H9 (cell line): Measurements from ENCODE around the gene ZCCHC17. TPM values are rescaled to one million over a fixed set of nuclear protein-coding genes. Genes with fewer than 3 reads are reported as not detected.

Source experiments
- DNase-seq: peaks from one replicate; pipeline ENCODE4 v3.0.0-alpha.2; 2017
- H2AFZ ChIP-seq: one replicate; pipeline ENCODE4 v1.6.1; 2013; ENCODE audit warnings: mild to moderate bottlenecking, low read length, control low read depth, moderate library complexity
- H2AK5ac ChIP-seq: 2 replicates; pipeline ENCODE4 v1.6.1; 2013; ENCODE audit warnings: low read length, control low read depth, mixed read lengths; ENCODE audit not compliant: insufficient read length
- H2BK120ac ChIP-seq: one replicate; pipeline ENCODE4 v1.6.1; 2013; ENCODE audit warnings: low read depth, mild to moderate bottlenecking, low read length, control low read depth, inconsistent platforms; ENCODE audit not compliant: poor library complexity, severe bottlenecking
- H2BK12ac ChIP-seq: 2 replicates; pipeline ENCODE4 v1.6.1; 2013; ENCODE audit warnings: low read length, control low read depth, mixed read lengths, low read depth; ENCODE audit not compliant: insufficient read length
- H2BK15ac ChIP-seq: 2 replicates; pipeline ENCODE4 v1.6.1; 2013; ENCODE audit warnings: low read depth, low read length, control low read depth
- H2BK20ac ChIP-seq: one replicate; pipeline ENCODE4 v1.6.1; 2013; ENCODE audit warnings: low read depth, mild to moderate bottlenecking, low read length, control low read depth, inconsistent platforms; ENCODE audit not compliant: poor library complexity, severe bottlenecking
- H2BK5ac ChIP-seq: 2 replicates; pipeline ENCODE4 v1.6.1; 2013; ENCODE audit warnings: low read length, control low read depth, mixed read lengths; ENCODE audit not compliant: insufficient read length
- H3K14ac ChIP-seq: 2 replicates; pipeline ENCODE4 v1.6.1; 2013; ENCODE audit warnings: low read length, control low read depth; ENCODE audit not compliant: insufficient read depth
- H3K18ac ChIP-seq: 2 replicates; pipeline ENCODE4 v1.6.1; 2013; ENCODE audit warnings: low read depth, mild to moderate bottlenecking, mixed read lengths, low read length, control low read depth; ENCODE audit not compliant: insufficient read length
- H3K23ac ChIP-seq: 2 replicates; pipeline ENCODE4 v1.6.1; 2013; ENCODE audit warnings: low read length, control low read depth, mixed read lengths, low read depth; ENCODE audit not compliant: insufficient read length
- H3K23me2 ChIP-seq: 2 replicates; pipeline ENCODE4 v1.6.1; 2013; ENCODE audit warnings: low read depth, mild to moderate bottlenecking, mixed read lengths, low read length, control low read depth; ENCODE audit not compliant: insufficient read length, poor library complexity, severe bottlenecking
- H3K27ac ChIP-seq: 2 replicates; pipeline ENCODE4 v1.5.1; 2013; ENCODE audit warnings: low read length, control low read depth, mixed read lengths, low read depth; ENCODE audit not compliant: insufficient read length
- H3K27me3 ChIP-seq: 2 replicates; pipeline ENCODE4 v1.6.1; 2013; ENCODE audit warnings: low read length, control low read depth, inconsistent platforms; ENCODE audit not compliant: insufficient read depth
- H3K4ac ChIP-seq: 2 replicates; pipeline ENCODE4 v1.6.1; 2013; ENCODE audit warnings: low read depth, mild to moderate bottlenecking, control low read depth, inconsistent platforms, low read length, moderate library complexity
- H3K4me1 ChIP-seq: 2 replicates; pipeline ENCODE4 v1.6.1; 2013; ENCODE audit warnings: low read length, control low read depth, inconsistent platforms; ENCODE audit not compliant: insufficient read depth
- H3K4me2 ChIP-seq: 2 replicates; pipeline ENCODE4 v1.6.1; 2013; ENCODE audit warnings: low read length, control low read depth, mixed read lengths; ENCODE audit not compliant: insufficient read length, insufficient read depth
- H3K56ac ChIP-seq: 2 replicates; pipeline ENCODE4 v1.6.1; 2013; ENCODE audit warnings: low read depth, mild to moderate bottlenecking, mixed read lengths, low read length, control low read depth; ENCODE audit not compliant: insufficient read length
- H3K79me1 ChIP-seq: 2 replicates; pipeline ENCODE4 v1.6.1; 2013; ENCODE audit warnings: low read depth, mild to moderate bottlenecking, moderate library complexity, low read length, control low read depth, inconsistent platforms; ENCODE audit not compliant: insufficient read depth, poor library complexity, severe bottlenecking
- H3K79me2 ChIP-seq: 2 replicates; pipeline ENCODE4 v1.6.1; 2013; ENCODE audit warnings: low read length, control low read depth, inconsistent platforms; ENCODE audit not compliant: insufficient read depth
- H3K9ac ChIP-seq: 2 replicates; pipeline ENCODE4 v1.6.1; 2013; ENCODE audit warnings: low read length, control low read depth, mixed read lengths; ENCODE audit not compliant: insufficient read length; ENCODE audit errors: extremely low read depth
- H3K9me3 ChIP-seq: one replicate; pipeline ENCODE4 v1.6.1; 2013; ENCODE audit warnings: low read depth, low read length, inconsistent platforms; ENCODE audit not compliant: control insufficient read depth
- H3T11ph ChIP-seq: one replicate; pipeline ENCODE4 v1.6.1; 2013; ENCODE audit warnings: mild to moderate bottlenecking, low read length, control low read depth, inconsistent platforms
- H4K20me1 ChIP-seq: one replicate; pipeline ENCODE4 v1.6.1; 2013; ENCODE audit not compliant: control insufficient read depth, insufficient read length, insufficient read depth
- H4K5ac ChIP-seq: 2 replicates; pipeline ENCODE4 v1.6.1; 2013; ENCODE audit warnings: low read depth, mild to moderate bottlenecking, mixed read lengths, low read length, control low read depth; ENCODE audit not compliant: insufficient read length
- H4K8ac ChIP-seq: replicated peaks from 2 replicates; pipeline ENCODE4 v1.6.1; 2013; ENCODE audit warnings: low read length, control low read depth, mixed read lengths, low read depth; ENCODE audit not compliant: insufficient read length
- H4K91ac ChIP-seq: 2 replicates; pipeline ENCODE4 v1.6.1; 2013; ENCODE audit warnings: low read depth, mild to moderate bottlenecking, moderate library complexity, mixed read lengths, low read length, control low read depth; ENCODE audit not compliant: insufficient read length
- H3K27ac Mint-ChIP-seq, 3 experiments: 2 replicates in 2 of 3; 3 replicates in 1 of 3; pipeline ENCODE4 v1.8.0; 2020 to 2021; ENCODE audit warnings: mixed read lengths in 3 of 3, mild to moderate bottlenecking in 1 of 3, moderate library complexity in 1 of 3
- H3K27me3 Mint-ChIP-seq: 2 replicates; pipeline ENCODE4 v1.8.0; 2021; ENCODE audit warnings: low read depth, mild to moderate bottlenecking, moderate library complexity, mixed read lengths
- H3K36me3 Mint-ChIP-seq, 3 experiments: 2 replicates in 2 of 3; 3 replicates in 1 of 3; pipeline ENCODE4 v1.8.0; 2020 to 2021; ENCODE audit warnings: low read depth in 3 of 3, mixed read lengths in 3 of 3; ENCODE audit not compliant: insufficient read depth in 1 of 3
- H3K4me1 Mint-ChIP-seq, 2 experiments: 2 replicates each; pipeline ENCODE4 v1.8.0; 2020; ENCODE audit warnings: mixed read lengths in 2 of 2
- H3K4me3 Mint-ChIP-seq, 2 experiments: 2 replicates in 1 of 2; 3 replicates in 1 of 2; pipeline ENCODE4 v1.8.0; 2020 to 2021; ENCODE audit warnings: mild to moderate bottlenecking in 2 of 2, mixed read lengths in 2 of 2, moderate library complexity in 1 of 2
- H3K9me3 Mint-ChIP-seq, 2 experiments: 2 replicates in 1 of 2; 3 replicates in 1 of 2; pipeline ENCODE4 v1.8.0; 2020; ENCODE audit warnings: mild to moderate bottlenecking in 2 of 2, mixed read lengths in 2 of 2, moderate library complexity in 1 of 2
- CTCF ChIP-seq: fragments of 200-600 bp; sonication (generic); conservative IDR thresholded peaks from 3 replicates; pipeline ENCODE4 v1.8.0; 2021; ENCODE audit warnings: antibody characterized with exemption, mild to moderate bottlenecking
- WGBS: extraction: QIAGEN DNeasy Blood & Tissue Kit; methylation state at CpG from one replicate; pipeline ENCODE4 v1.1.7; 2013; ENCODE audit warnings: missing lambda C conversion rate, low lambda C conversion rate, mixed read lengths; ENCODE audit not compliant: insufficient read length; ENCODE audit errors: extremely low coverage; 5-methylcytosine and 5-hydroxymethylcytosine counted together
- total RNA-seq: library from RNA; stranded (reverse); gene quantifications from 2 replicates; pipeline ENCODE4 v1.2.1, GENCODE V29; 2021

Gene ZCCHC17
- total RNA-seq, 1 experiment from 2014 or later, result 50.4 TPM

DNA sequence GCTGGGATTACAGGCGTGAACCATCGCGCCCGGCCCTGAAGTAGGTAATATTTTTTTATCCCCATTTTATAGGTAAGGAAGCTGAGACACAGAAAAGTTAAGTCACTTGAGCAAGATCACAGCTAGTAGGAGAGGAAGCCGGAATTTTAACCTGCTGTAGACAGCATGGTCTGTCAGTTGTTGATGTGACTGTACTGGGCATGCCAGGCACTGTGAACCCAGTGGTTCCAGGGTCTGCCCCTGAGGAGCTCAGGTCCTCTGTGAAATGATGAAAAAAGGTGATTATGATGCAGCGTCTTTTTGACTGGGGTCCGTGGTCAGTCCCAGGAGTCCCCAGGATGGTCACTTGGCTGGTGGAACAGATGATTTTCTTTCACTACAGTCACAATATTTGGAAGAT, 92.8 kb downstream of the ZCCHC17 start:
- Mint-ChIP-seq H3K4me1 (peaks cover 9 to 15% of the 10 kb centered on the region in 2 experiments), H3K36me3 (no peaks in the 10 kb centered on the region), H3K27ac (no peak overlapping the region), H3K27me3 (peaks cover 12% of the 10 kb centered on the region), H3K9me3 (no peaks in the 10 kb centered on the region; a peak in 3 of 5 replicates), H3K4me3 (no peak overlapping the region; a peak in 1 of 5 replicates)
- Histone ChIP-seq H3K23me2 (no peaks in the 10 kb centered on the region), H2AFZ (no peak overlapping the region), H3K23ac (no peak overlapping the region), H3K4ac (no peak overlapping the region), H4K8ac (no peak overlapping the region), H3K18ac (no peak overlapping the region), H2BK15ac (no peak overlapping the region), H3K4me2 (no peak overlapping the region), H3K27ac (no peak overlapping the region), H3K56ac (no peak overlapping the region), H3K79me1 (no peaks in the 10 kb centered on the region), H3K9me3 (no peaks in the 10 kb centered on the region), H3K9ac (no peak overlapping the region), H3K14ac (no peak overlapping the region), H4K5ac (no peak overlapping the region), H2AK5ac (no peak overlapping the region), H3K79me2 (no peaks in the 10 kb centered on the region), H2BK120ac (no peak overlapping the region), H4K91ac (no peak overlapping the region), H2BK5ac (no peak overlapping the region), H3K27me3 (no peaks in the 10 kb centered on the region), H3K4me1 (no peaks in the 10 kb centered on the region), H2BK12ac (no peak overlapping the region), H2BK20ac (no peak overlapping the region), H4K20me1 (no peaks in the 10 kb centered on the region), H3T11ph (no peak overlapping the region)
- no peak for DNase-seq
- no CpG with 5 or more reads among the region's 7 CpGs for WGBS
- TF ChIP-seq CTCF, result no peak
